ENCODE measurements around the gene TRIM60.

GRCh38 chr4:165006886-165007285 lies 24.9 kb upstream of the TRIM60 start:
- TF ChIP-seq EP300 (IDR thresholded peaks at IDR 0.05; ENCODE audit: low read depth) (no peak), CTCF (IDR thresholded peaks at IDR 0.05) (no peak), POLR2A (IDR thresholded peaks at IDR 0.05) (no peak)
